ENCODE data around the gene PACRG.

PACRG gene

DNA sequence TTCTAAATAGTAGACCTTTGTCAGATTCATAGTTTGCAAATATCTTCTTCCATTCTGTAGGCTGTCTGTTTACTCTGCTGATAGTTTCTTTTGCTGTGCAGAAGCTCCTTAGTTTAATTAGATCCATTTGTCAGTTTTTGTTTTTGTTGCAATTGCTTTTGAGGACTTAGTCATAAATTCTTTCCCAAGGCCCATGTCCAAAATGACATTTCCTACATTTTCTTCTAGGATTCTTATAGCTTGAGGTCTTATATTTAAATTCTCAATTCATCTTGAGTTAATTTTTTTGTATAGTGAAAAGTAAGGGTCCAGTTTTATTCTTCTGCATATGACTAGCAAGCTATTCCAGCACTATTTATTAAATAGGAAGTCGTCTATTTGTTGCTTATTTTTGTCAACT, 287.0 kb downstream of the PACRG start:
- no peak overlapping the region for H3K4me3 ChIP-seq (ENCODE audit: control insufficient read depth, low read depth, low read length)
- TF ChIP-seq, protein P1, sequence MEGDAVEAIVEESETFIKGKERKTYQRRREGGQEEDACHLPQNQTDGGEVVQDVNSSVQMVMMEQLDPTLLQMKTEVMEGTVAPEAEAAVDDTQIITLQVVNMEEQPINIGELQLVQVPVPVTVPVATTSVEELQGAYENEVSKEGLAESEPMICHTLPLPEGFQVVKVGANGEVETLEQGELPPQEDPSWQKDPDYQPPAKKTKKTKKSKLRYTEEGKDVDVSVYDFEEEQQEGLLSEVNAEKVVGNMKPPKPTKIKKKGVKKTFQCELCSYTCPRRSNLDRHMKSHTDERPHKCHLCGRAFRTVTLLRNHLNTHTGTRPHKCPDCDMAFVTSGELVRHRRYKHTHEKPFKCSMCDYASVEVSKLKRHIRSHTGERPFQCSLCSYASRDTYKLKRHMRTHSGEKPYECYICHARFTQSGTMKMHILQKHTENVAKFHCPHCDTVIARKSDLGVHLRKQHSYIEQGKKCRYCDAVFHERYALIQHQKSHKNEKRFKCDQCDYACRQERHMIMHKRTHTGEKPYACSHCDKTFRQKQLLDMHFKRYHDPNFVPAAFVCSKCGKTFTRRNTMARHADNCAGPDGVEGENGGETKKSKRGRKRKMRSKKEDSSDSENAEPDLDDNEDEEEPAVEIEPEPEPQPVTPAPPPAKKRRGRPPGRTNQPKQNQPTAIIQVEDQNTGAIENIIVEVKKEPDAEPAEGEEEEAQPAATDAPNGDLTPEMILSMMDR (IDR thresholded peaks at IDR 0.05; ENCODE audit: control insufficient read depth, insufficient read depth, low read depth, low read length, missing control alignments): no peak
- no peak for DNase-seq (ENCODE audit: low read depth)

DNA sequence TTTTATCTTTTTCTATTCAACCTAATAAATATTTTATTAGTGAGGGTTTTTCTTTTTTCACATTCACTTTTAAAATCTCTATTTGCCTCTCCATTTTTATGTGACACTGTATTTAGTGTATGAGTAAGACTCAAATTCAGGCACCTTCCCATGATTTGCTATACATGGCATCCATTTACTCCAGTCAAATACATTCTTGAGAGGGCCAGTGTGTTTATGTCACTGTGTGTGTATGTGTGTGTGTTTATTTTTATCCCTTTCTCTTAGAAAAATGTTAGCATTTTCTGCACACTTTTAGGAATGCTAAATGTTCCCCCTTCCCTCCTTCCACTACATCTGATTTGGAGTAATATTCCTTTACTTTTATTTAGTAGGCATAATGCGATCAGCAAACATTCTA, 290.0 kb downstream of the PACRG start:
- DNase-seq (ENCODE audit: low read depth): no peak
- TF ChIP-seq, protein P1 (IDR thresholded peaks at IDR 0.05; ENCODE audit: control insufficient read depth, insufficient read depth, low read depth, low read length, missing control alignments): no peak
- no peak overlapping the region for H3K4me3 ChIP-seq (ENCODE audit: control insufficient read depth, low read depth, low read length)

DNA sequence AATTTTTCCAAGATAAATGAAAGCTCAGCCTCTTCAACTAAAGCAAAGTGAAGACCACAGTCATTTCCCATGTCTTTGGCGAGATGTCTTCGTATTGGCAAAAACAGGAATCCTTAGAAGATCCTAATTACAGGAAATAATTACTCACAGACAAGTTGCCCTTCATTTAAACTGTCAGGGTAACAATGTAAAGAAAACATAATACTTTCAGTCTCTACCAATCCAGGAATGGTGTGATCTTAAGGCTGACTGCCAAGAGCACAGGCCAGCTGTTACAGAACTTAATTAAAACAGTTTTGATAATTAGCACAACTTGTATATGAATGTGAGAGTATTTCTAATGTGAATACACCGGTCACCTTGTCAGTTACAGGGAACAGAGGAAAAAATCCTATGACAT, 292.2 kb downstream of the PACRG start:
- no peak for DNase-seq (ENCODE audit: low read depth)
- TF ChIP-seq, protein P1 (IDR thresholded peaks at IDR 0.05; ENCODE audit: control insufficient read depth, insufficient read depth, low read depth, low read length, missing control alignments): no peak
- H3K4me3 ChIP-seq (ENCODE audit: control insufficient read depth, low read depth, low read length): no peak overlapping the region

DNA sequence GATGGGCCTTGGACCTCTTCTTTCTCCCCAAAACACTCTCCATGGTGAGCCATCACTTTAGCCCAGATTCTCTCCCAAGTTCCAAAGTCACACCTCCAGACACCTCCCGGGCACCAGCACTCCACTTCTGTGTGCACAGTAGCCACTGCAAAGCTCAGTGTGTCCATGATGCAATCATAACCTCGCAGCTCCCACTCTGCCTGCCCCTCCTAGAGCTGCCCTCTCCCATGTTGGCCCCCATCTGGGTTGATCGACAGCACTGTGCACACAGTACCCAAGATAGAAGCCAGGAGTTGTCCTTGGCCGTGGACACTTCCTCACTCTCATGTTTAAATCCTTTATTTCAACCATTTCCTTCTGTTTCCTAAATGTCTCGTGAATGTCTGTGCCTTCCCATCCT, 293.3 kb downstream of the PACRG start:
- no peak for DNase-seq (ENCODE audit: low read depth)
- H3K4me3 ChIP-seq (ENCODE audit: control insufficient read depth, low read depth, low read length): no peak overlapping the region
- TF ChIP-seq, protein P1 (IDR thresholded peaks at IDR 0.05; ENCODE audit: control insufficient read depth, insufficient read depth, low read depth, low read length, missing control alignments): no peak

DNA sequence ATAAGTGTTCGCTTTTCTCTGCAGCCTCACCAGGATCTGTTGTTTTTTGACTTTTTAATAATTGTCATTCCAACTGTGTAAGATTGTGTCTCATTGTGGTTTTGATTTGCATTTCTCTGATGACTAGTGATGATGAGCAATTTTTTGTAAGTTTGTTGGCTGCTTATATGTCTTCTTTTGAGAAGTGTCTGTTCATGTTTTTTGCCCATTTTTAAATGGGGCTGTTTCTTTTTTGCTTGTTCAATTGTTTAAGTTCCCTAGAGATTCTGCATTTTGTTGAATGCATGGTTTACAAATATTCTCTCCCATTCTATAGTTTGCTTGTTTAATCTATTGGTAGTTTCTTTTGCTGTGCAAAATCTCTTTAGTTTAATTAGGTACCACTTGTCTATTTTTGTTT, 295.9 kb downstream of the PACRG start:
- TF ChIP-seq, protein P1 (IDR thresholded peaks at IDR 0.05; ENCODE audit: control insufficient read depth, insufficient read depth, low read depth, low read length, missing control alignments): no peak
- no peak for DNase-seq (ENCODE audit: low read depth)
- H3K4me3 ChIP-seq (ENCODE audit: control insufficient read depth, low read depth, low read length): no peak overlapping the region

DNA sequence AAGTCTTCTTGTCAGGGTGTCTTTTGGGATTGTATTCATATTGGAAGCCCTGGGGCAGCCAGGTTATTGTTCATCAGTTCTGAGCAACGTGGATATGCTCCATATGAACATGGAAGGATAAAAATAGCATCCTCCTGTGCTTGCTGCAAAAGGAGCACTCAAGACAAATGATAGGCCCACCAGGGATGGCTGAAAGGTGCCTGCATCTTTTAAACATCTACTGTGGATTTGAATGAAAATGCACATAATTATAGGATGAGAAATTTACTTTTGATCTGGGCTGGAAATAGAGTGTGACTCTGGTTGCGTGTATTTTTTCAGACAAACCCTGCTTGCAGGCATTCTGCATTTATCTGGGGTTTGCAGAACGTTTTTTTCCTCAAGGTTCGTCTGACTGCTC, 299.1 kb downstream of the PACRG start:
- TF ChIP-seq, protein P1 (IDR thresholded peaks at IDR 0.05; ENCODE audit: control insufficient read depth, insufficient read depth, low read depth, low read length, missing control alignments): no peak
- DNase-seq (ENCODE audit: low read depth): no peak

DNA sequence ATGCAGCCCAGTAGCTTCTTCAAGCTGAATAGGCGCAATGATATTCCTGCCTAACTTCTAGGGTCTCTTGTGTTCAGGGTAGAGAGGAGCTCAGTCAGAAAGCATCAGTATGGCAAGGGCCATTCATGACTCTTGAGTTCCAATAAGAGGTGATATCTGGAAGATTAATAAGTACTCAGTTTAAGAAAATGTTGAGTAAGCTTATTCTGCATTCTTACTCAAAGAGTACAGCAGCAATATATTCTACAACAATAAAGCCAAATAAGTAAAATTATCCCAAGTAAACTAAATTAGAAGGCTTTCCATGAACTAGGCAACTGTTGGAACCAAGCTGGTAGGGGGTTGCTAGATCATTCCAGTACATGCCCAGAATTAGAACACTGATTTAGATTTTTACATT, 303.2 kb downstream of the PACRG start:
- no peak overlapping the region for H3K4me3 ChIP-seq (ENCODE audit: control insufficient read depth, low read depth, low read length)
- TF ChIP-seq, protein P1 (IDR thresholded peaks at IDR 0.05; ENCODE audit: control insufficient read depth, insufficient read depth, low read depth, low read length, missing control alignments): no peak
- DNase-seq (ENCODE audit: low read depth): no peak

More for the DNA sequence above, 299.1 kb downstream of the PACRG start:
- no peak overlapping the region for H3K4me3 ChIP-seq (ENCODE audit: control insufficient read depth, low read depth, low read length)
